HCT116 (cell line): ENCODE data around the gene NELFB. TPM values are rescaled to one million over a fixed set of nuclear protein-coding genes. Genes with fewer than 3 reads are reported as not detected.
A peak's percentile ranks its signal among the peaks of the same experiment; 100 is the strongest.

ENCODE experiments used
- ATAC-seq: fragments of 200-7000 bp; cut with Tn5 transposase; 2 replicates; pipeline ENCODE4 v1.9.1; 2020; ENCODE audit warnings: mild to moderate bottlenecking, moderate library complexity
- BruUV-seq: library from RNA; stranded (reverse); fragments of 400-500 nt; replicated peaks from 2 replicates; lab custom pipeline; 2021; lab: Mats Ljungman, UMichigan
- CTCF ChIA-PET: fragments of 300-600 bp; sonication (Branson Sonifier 250); formaldehyde crosslinking; loops from one replicate; lab custom pipeline; 2021; ENCODE audit warnings: antibody characterized with exemption; lab: Charles Lee
- POLR2A ChIA-PET: fragments of 300-600, 350-600 bp; sonication (Branson Sonifier 250); formaldehyde crosslinking; loops from one replicate; lab custom pipeline; 2021; ENCODE audit warnings: antibody characterized with exemption; lab: Charles Lee
- RAD21 ChIA-PET, 2 experiments: fragments of 300-600 bp; sonication (Branson Sonifier 250); formaldehyde crosslinking; loops; one replicate each; lab custom pipeline; 2023; ENCODE audit warnings: low total read pairs in 2 of 2; ENCODE audit not compliant: uncharacterized antibody in 2 of 2, unreplicated experiment in 2 of 2, low non-redundant PET in 1 of 2; lab: Charles Lee
- DNase-seq: peaks from one replicate; pipeline ENCODE4 v3.0.0-alpha.2; 2010; ENCODE audit warnings: low read depth, low spot score
- H2AFZ ChIP-seq: fragments of 200-600 bp; shearing (Covaris generic), sonication (generic); 2 replicates; pipeline ENCODE4 v1.6.1; 2017; ENCODE audit warnings: low read depth, mixed run types, mixed read lengths, antibody characterized with exemption, low read length; ENCODE audit not compliant: poor library complexity, severe bottlenecking
- H3K27ac ChIP-seq: 2 replicates; pipeline ENCODE4 v1.5.1; 2012; ENCODE audit warnings: low read depth, low read length
- H3K27me3 ChIP-seq: fragments of 200-600 bp; sonication (generic); 2 replicates; pipeline ENCODE4 v1.6.1; 2016; ENCODE audit warnings: mixed run types, low read length, mixed read lengths; ENCODE audit not compliant: insufficient read depth
- H3K36me3 ChIP-seq, 2 experiments: fragments of 200-500 bp in 1 of 2; fragments of 200-600 bp in 1 of 2; sonication (Bioruptor generic) in 1 of 2; sonication (generic) in 1 of 2; 2 replicates each; pipeline versions ENCODE4 v1.5.1 to v1.6.1; 2014 to 2016; ENCODE audit warnings: low read length in 2 of 2, inconsistent platforms in 1 of 2, mixed read lengths in 1 of 2, mixed run types in 1 of 2; ENCODE audit not compliant: insufficient read depth in 2 of 2, control insufficient read depth in 1 of 2
- H3K4me1 ChIP-seq, 2 experiments: fragments of 200-600 bp in 1 of 2; sonication (generic) in 1 of 2; 2 replicates each; pipeline versions ENCODE4 v1.5.1 to v1.6.1; 2012 to 2017; ENCODE audit warnings: low read length in 2 of 2, inconsistent platforms in 1 of 2, mild to moderate bottlenecking in 1 of 2, mixed read lengths in 1 of 2, mixed run types in 1 of 2, moderate library complexity in 1 of 2; ENCODE audit not compliant: insufficient read depth in 2 of 2, control insufficient read depth in 1 of 2
- H3K4me2 ChIP-seq: fragments of 200-600 bp; sonication (generic); 2 replicates; pipeline ENCODE4 v1.6.1; 2017; ENCODE audit warnings: mixed run types, low read length, mixed read lengths
- H3K4me3 ChIP-seq, 2 experiments: fragments of 200-600 bp in 1 of 2; sonication (generic) in 1 of 2; replicated peaks in 1 of 2; 2 replicates each; pipeline ENCODE4 v1.5.1; 2011 to 2016; ENCODE audit warnings: low read length in 2 of 2, control low read depth in 1 of 2, low read depth in 1 of 2, mild to moderate bottlenecking in 1 of 2, mixed read lengths in 1 of 2, mixed run types in 1 of 2
- H3K79me2 ChIP-seq: fragments of 200-600 bp; sonication (generic); 2 replicates; pipeline ENCODE4 v1.6.1; 2017; ENCODE audit warnings: mild to moderate bottlenecking, mixed run types, low read length, moderate library complexity, mixed read lengths; ENCODE audit not compliant: insufficient read depth
- H3K9ac ChIP-seq: fragments of 200-600 bp; sonication (generic); 2 replicates; pipeline ENCODE4 v1.6.1; 2016; ENCODE audit warnings: low read length, mixed read lengths
- H3K9me2 ChIP-seq: fragments of 200-600 bp; sonication (generic), shearing (Covaris generic); 2 replicates; pipeline ENCODE4 v1.6.1; 2017; ENCODE audit warnings: mixed run types, mild to moderate bottlenecking, moderate library complexity; ENCODE audit not compliant: insufficient read depth
- H3K9me3 ChIP-seq, 2 experiments: fragments of 200-500 bp in 1 of 2; fragments of 200-600 bp in 1 of 2; sonication (Bioruptor generic) in 1 of 2; sonication (generic) in 1 of 2; 2 replicates each; pipeline ENCODE4 v1.6.1; 2014 to 2017; ENCODE audit warnings: low read length in 2 of 2, mixed read lengths in 2 of 2, inconsistent platforms in 1 of 2, low read depth in 1 of 2, mild to moderate bottlenecking in 1 of 2, mixed run types in 1 of 2, moderate library complexity in 1 of 2; ENCODE audit not compliant: control insufficient read depth in 1 of 2, insufficient read depth in 1 of 2
- H4K20me1 ChIP-seq: fragments of 200-600 bp; sonication (generic), shearing (Covaris generic); 2 replicates; pipeline ENCODE4 v1.6.1; 2017; ENCODE audit warnings: mixed run types, mild to moderate bottlenecking, moderate library complexity; ENCODE audit not compliant: insufficient read depth
- CBX3 ChIP-seq: IDR thresholded peaks from 2 replicates; pipeline ENCODE4 v1.6.1; 2012; ENCODE audit warnings: low read depth
- CEBPB ChIP-seq: IDR thresholded peaks from 2 replicates; pipeline ENCODE4 v1.6.1; 2012; ENCODE audit warnings: low read depth
- CTCF ChIP-seq, 3 experiments: fragments of 200-600 bp in 1 of 3; sonication (generic) in 1 of 3; IDR thresholded peaks in 2 of 3; conservative IDR thresholded peaks in 1 of 3; 2 replicates each; pipeline ENCODE4 v1.5.1; 2012 to 2017; ENCODE audit warnings: low read depth in 2 of 3, low read length in 2 of 3, antibody characterized with exemption in 1 of 3, borderline replicate concordance in 1 of 3, control low read depth in 1 of 3, mild to moderate bottlenecking in 1 of 3, mixed read lengths in 1 of 3, mixed run types in 1 of 3, moderate library complexity in 1 of 3; ENCODE audit not compliant: insufficient read depth in 1 of 3
- ELF1 ChIP-seq: IDR thresholded peaks from 2 replicates; pipeline ENCODE4 v1.6.1; 2012; ENCODE audit warnings: low read depth, borderline replicate concordance
- EZH2 ChIP-seq: fragments of 200-600 bp; sonication (generic); IDR thresholded peaks from 2 replicates; pipeline ENCODE4 v1.6.1; 2017; ENCODE audit warnings: antibody characterized with exemption, mixed run types
- EZH2phosphoT487 ChIP-seq: fragments of 200-600 bp; IDR thresholded peaks from 2 replicates; pipeline ENCODE4 v1.6.1; 2018; ENCODE audit warnings: antibody characterized with exemption, borderline replicate concordance
- JUND ChIP-seq: IDR thresholded peaks from 2 replicates; pipeline ENCODE4 v1.6.1; 2012
- POLR2AphosphoS5 ChIP-seq: IDR thresholded peaks from 2 replicates; pipeline ENCODE4 v1.6.1; 2011; ENCODE audit warnings: mild to moderate bottlenecking, low read depth, low read length, moderate library complexity
- RAD21 ChIP-seq: IDR thresholded peaks from 2 replicates; pipeline ENCODE4 v1.6.1; 2012; ENCODE audit warnings: low read depth, mild to moderate bottlenecking
- SIN3A ChIP-seq: IDR thresholded peaks from 2 replicates; pipeline ENCODE4 v1.6.1; 2012; ENCODE audit warnings: low read depth
- SP1 ChIP-seq: IDR thresholded peaks from 2 replicates; pipeline ENCODE4 v1.6.1; 2012; ENCODE audit warnings: low read depth
- TCF7L2 ChIP-seq: IDR thresholded peaks from 2 replicates; pipeline ENCODE4 v1.7.0; 2011; ENCODE audit warnings: borderline replicate concordance, inconsistent platforms; ENCODE audit not compliant: insufficient read depth, insufficient read length; ENCODE audit errors: extremely low read depth
- YY1 ChIP-seq: IDR thresholded peaks from 2 replicates; pipeline ENCODE4 v1.6.1; 2011; ENCODE audit warnings: low read length, low read depth, moderate library complexity, mild to moderate bottlenecking; ENCODE audit not compliant: insufficient replicate concordance; ENCODE audit errors: extremely low read depth
- ZFX ChIP-seq: fragments of 450-650 bp; IDR thresholded peaks from 2 replicates; pipeline ENCODE4 v1.6.1; 2017
- ZNF274 ChIP-seq: fragments of 200-500 bp; sonication (Bioruptor generic); IDR thresholded peaks from 2 replicates; pipeline ENCODE4 v1.6.1; 2014; ENCODE audit warnings: mild to moderate bottlenecking, low read depth, low read length, inconsistent platforms
- intact Hi-C: fragments of 100-400 bp; cut with micrococcal nuclease; formaldehyde crosslinking; loops from 2 replicates; pipeline ENCODE4 v1.10.0; 2022
- total RNA-seq: library from RNA; stranded (reverse); gene quantifications from one replicate; pipeline ENCODE4 v1.2.1, GENCODE V29; 2021; ENCODE audit not compliant: unreplicated experiment
- TF ChIP-seq, protein P1 (sequence below): IDR thresholded peaks from 2 replicates; pipeline ENCODE4 v1.6.1; 2012; ENCODE audit warnings: low read depth
- TF ChIP-seq, protein P2 (sequence below): IDR thresholded peaks from 2 replicates; pipeline ENCODE4 v1.6.1; 2012

NELFB gene
- total RNA-seq, 1 experiment from 2014 or later = 86.4 TPM

DNA sequence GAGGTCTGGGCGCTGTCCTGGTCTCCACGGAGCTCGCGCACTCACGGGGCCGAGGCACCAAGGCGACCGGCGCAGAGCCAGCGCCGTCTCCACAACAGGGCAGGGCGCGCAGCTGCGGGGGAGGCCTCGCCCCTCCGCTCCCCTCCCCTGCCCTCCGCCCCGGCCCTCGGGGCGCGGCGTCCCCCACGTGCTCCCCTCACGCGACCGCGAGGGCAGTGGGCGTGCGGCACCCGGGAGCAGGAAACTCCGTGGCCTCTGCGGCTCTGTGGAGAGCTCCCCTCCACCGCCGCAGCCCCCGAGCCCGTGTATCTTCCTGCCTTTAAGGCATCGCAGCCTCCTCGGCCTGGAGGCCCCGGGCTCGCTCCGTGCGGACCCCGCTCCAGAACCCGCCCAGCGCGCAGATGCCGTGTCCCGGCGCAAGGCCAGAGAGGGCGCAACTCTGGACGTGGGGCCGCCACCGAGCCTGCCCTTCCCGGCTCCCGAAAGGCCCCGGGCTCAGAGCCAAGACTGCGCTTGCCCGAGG lies 14.7 kb upstream of the NELFB start (continued):
- TF ChIP-seq, protein P1, sequence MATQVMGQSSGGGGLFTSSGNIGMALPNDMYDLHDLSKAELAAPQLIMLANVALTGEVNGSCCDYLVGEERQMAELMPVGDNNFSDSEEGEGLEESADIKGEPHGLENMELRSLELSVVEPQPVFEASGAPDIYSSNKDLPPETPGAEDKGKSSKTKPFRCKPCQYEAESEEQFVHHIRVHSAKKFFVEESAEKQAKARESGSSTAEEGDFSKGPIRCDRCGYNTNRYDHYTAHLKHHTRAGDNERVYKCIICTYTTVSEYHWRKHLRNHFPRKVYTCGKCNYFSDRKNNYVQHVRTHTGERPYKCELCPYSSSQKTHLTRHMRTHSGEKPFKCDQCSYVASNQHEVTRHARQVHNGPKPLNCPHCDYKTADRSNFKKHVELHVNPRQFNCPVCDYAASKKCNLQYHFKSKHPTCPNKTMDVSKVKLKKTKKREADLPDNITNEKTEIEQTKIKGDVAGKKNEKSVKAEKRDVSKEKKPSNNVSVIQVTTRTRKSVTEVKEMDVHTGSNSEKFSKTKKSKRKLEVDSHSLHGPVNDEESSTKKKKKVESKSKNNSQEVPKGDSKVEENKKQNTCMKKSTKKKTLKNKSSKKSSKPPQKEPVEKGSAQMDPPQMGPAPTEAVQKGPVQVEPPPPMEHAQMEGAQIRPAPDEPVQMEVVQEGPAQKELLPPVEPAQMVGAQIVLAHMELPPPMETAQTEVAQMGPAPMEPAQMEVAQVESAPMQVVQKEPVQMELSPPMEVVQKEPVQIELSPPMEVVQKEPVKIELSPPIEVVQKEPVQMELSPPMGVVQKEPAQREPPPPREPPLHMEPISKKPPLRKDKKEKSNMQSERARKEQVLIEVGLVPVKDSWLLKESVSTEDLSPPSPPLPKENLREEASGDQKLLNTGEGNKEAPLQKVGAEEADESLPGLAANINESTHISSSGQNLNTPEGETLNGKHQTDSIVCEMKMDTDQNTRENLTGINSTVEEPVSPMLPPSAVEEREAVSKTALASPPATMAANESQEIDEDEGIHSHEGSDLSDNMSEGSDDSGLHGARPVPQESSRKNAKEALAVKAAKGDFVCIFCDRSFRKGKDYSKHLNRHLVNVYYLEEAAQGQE = no peak
- TF ChIP-seq JUND (no peak), RAD21 (no peak), CEBPB (no peak), SIN3A (no peak), YY1 (peak; percentile 25), ELF1 (no peak), POLR2AphosphoS5 (peak; percentile 64), CBX3 (no peak)
- TF ChIP-seq, protein P2, sequence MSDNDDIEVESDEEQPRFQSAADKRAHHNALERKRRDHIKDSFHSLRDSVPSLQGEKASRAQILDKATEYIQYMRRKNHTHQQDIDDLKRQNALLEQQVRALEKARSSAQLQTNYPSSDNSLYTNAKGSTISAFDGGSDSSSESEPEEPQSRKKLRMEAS = no peak

DNA sequence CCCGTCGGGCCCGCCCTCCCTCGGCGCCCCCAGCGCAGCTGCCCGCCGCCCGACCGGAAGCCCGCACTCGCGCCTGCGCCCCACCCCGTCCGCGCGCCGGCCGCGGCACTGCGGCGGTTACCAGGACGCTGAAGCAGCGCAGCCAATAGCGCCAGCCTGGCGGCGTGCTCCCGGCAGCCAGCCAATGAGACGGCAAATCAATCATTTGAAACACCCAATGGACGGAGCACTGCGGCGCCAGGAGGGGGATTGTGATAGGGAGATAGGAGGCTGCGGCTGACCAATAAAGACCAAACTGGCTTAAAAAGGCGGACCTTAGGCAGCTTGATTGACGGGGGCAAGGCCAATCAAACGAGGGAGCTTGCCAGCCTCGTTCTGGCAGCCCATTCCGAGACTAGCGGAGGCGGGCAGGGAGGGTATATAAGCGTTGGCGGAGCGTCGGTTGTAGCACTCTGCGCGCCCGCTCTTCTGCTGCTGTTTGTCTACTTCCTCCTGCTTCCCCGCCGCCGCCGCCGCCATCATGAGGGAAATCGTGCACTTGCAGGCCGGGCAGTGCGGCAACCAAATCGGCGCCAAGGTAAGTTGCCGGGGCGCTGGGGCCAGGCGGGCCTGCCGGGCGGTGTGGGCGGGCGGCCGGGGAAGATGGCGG lies 14.2 kb upstream of the NELFB start, which contains the start of gene TUBB4B:
TSS of gene TUBB4B (plus strand) at position 447 of the 649 bp plus-strand sequence. CDS start at position 521, 74 bp downstream.
- Histone ChIP-seq H3K4me3 (peak within 1 kb of the TSS; percentile 85 to 96), H4K20me1 (peaks cover 21% of the 10 kb centered on the region; the same call in 1 of the 2 replicates), H3K9me3 (no peaks in the 10 kb centered on the region), H3K79me2 (peaks cover 40% of the 10 kb centered on the region), H2AFZ (no peak within 1 kb of the TSS), H3K9me2 (no peaks in the 10 kb centered on the region), H3K9ac (peak within 1 kb of the TSS; percentile 97), H3K4me1 (peaks cover 31 to 61% of the 10 kb centered on the region in 2 experiments), H3K4me2 (peak within 1 kb of the TSS; percentile 98), H3K36me3 (peaks cover 11 to 21% of the 10 kb centered on the region in 2 experiments), H3K27me3 (no peaks in the 10 kb centered on the region), H3K27ac (peak within 1 kb of the TSS; percentile 100)
- DNase-seq (peak; percentile 100), ATAC-seq (peak; percentile 75)
- no TSS peak for BruUV-seq
- ChIA-PET CTCF (interaction anchor here (1.0 to 1.9 kb wide), 5 partner anchors 13 to 211 kb away, joined by 3 to 10 read pairs (median 5); partner anchors contain the start of gene MAN1B1), RAD21 (no interaction called here), POLR2A (interaction anchor here (0.6 to 1.9 kb wide), 30 partner anchors 9 to 293 kb away, joined by 3 to 39 read pairs (median 5); partner anchors contain the start of genes ANAPC2, DPP7, ENTPD2 and ENTPD8)
- intact Hi-C loops = loop anchor here (1.0 kb wide), 2 partner anchors 14 to 41 kb away; partner anchors contain the start of genes NELFB and TPRN
- TF ChIP-seq ZNF274 = no peak
- TF ChIP-seq POLR2AphosphoS5 = peak; percentile 99
- no peak for TF ChIP-seq JUND
- TF ChIP-seq ZFX = no peak
- TF ChIP-seq CBX3 = no peak
- TF ChIP-seq EZH2phosphoT487 = no peak
- TF ChIP-seq CEBPB = no peak
- peak; percentile 6 for TF ChIP-seq TCF7L2
- no peak for TF ChIP-seq CTCF (IDR thresholded peaks at IDR 0.05 in 2 of 3, conservative IDR thresholded peaks at IDR 0.05 in 1 of 3; ENCODE audit: borderline replicate concordance in 1 of 3, insufficient read depth in 1 of 3, low read depth in 2 of 3, low read length in 2 of 3)
- TF ChIP-seq EZH2 = no peak
- no peak for TF ChIP-seq RAD21
- TF ChIP-seq SP1 = no peak
